Thymus (tissue), 11 donors: Measurements from ENCODE around the gene NDUFC2. TPM values are rescaled to one million over a fixed set of nuclear protein-coding genes. Genes with fewer than 3 reads are reported as not detected.
"Not testable (repeated sequence)": the region's sequence is repeated elsewhere in the genome, so short reads cannot be mapped to it uniquely, and the experiment has no call there.

ENCODE experiments used
- DNase-seq, 9 donors: peaks; one replicate each; pipeline ENCODE4 v3.0.0-alpha.2; 2013; ENCODE audit warnings: low spot score in 9 of 9, low read depth in 6 of 9, missing footprints in 1 of 9
- H3K27ac ChIP-seq, 2 donors: one replicate each; pipeline ENCODE4 v1.5.1; 2013; ENCODE audit warnings: control low read depth in 1 of 2, low read depth in 1 of 2, low read length in 1 of 2, mild to moderate bottlenecking in 1 of 2, moderate library complexity in 1 of 2
- H3K27me3 ChIP-seq, 2 donors: one replicate each; pipeline ENCODE4 v1.5.1; 2013; ENCODE audit warnings: low read length in 1 of 2; ENCODE audit not compliant: control insufficient read depth in 2 of 2, insufficient read depth in 1 of 2
- H3K36me3 ChIP-seq, 2 donors: one replicate each; pipeline ENCODE4 v1.5.1; 2013; ENCODE audit warnings: low read length in 1 of 2, mild to moderate bottlenecking in 1 of 2, moderate library complexity in 1 of 2; ENCODE audit not compliant: control insufficient read depth in 2 of 2, insufficient read depth in 2 of 2
- H3K4me1 ChIP-seq, 2 donors: one replicate each; pipeline ENCODE4 v1.5.1; 2013; ENCODE audit warnings: low read length in 2 of 2; ENCODE audit not compliant: control insufficient read depth in 2 of 2, insufficient read depth in 2 of 2
- H3K4me3 ChIP-seq, 2 donors: one replicate each; pipeline ENCODE4 v1.5.1; 2013; ENCODE audit warnings: low read length in 2 of 2, control low read depth in 1 of 2, mild to moderate bottlenecking in 1 of 2
- H3K9me3 ChIP-seq, 2 donors: one replicate each; pipeline ENCODE4 v1.5.1; 2013; ENCODE audit warnings: low read length in 1 of 2, mild to moderate bottlenecking in 1 of 2; ENCODE audit not compliant: control insufficient read depth in 2 of 2, insufficient read depth in 1 of 2
- WGBS: extraction: QIAGEN DNeasy Blood & Tissue Kit; methylation state at CpG from one replicate; pipeline ENCODE4 v1.1.7; 2013; 5-methylcytosine and 5-hydroxymethylcytosine counted together
- polyA plus RNA-seq: library from polyadenylated mRNA; stranded (reverse); fragments of 200-250 nt; gene quantifications from one replicate; pipeline ENCODE4 v1.2.3, GENCODE V29; 2013
- total RNA-seq: library from RNA; stranded (reverse); fragments of 120-200 nt; gene quantifications from one replicate; pipeline ENCODE4 v1.2.4, GENCODE V29; 2013
- donor health status: healthy.

The NDUFC2 gene
- total and polyA plus RNA-seq, 2 donors = 133 to 167 TPM

DNA sequence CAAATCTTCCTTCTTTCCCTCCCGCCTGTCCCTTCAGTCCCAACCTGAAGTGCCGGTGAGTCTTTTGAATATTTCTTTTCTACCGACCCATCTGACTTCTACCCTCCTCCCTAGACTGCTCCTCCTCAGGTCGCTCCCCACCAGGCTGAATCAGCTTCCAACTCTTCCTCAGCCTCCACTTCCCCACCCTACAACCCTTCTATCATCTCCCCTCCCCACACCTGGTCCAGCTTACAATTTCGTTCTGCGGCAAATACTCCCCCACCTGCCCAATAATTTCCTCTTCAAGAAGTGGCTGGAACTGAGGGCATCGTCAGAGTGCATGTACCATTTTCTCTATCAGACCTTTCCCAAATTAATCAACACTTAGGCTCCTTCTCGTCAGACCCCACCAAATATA lies 2.5 kb upstream of the NDUFC2 start:
- Histone ChIP-seq H3K4me1 (peaks cover 15 to 21% of the 10 kb centered on the region in 2 donors), H3K27ac (no peak overlapping the region), H3K36me3 (no peaks in the 10 kb centered on the region), H3K27me3 (no peaks in the 10 kb centered on the region), H3K9me3 (no peaks in the 10 kb centered on the region), H3K4me3 (no peak overlapping the region)
- DNase-seq = no peak
- WGBS = 98% methylated on average over 8 of the region's 8 CpGs

DNA sequence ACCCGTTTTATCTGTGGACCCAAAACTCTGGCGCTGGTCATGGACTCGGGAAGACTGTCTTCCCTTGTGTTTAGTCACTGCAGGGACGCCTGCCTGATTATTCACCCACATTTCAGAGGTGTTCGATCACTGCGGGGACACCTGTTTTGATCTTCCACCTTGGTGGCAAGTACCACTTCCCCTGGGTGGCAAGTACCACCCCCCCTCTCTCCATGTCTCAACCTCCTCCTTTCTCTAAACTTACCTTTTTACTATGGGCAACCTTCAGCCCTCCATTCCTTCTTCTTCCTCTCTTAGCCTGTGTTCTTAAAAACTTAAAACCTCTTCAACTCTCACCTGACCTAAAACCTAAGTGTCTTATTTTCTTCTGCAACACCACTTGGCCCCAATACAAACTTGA lies 1.9 kb upstream of the NDUFC2 start:
- Histone ChIP-seq H3K4me3 (no peak overlapping the region), H3K27me3 (no peaks in the 10 kb centered on the region), H3K4me1 (peaks cover 19 to 25% of the 10 kb centered on the region in 2 donors), H3K27ac (no peak overlapping the region), H3K36me3 (no peaks in the 10 kb centered on the region), H3K9me3 (no peaks in the 10 kb centered on the region)
- peak in 1 of 9 donors; percentile 11 for DNase-seq
- 72% methylated on average over 6 of the region's 6 CpGs for WGBS

DNA sequence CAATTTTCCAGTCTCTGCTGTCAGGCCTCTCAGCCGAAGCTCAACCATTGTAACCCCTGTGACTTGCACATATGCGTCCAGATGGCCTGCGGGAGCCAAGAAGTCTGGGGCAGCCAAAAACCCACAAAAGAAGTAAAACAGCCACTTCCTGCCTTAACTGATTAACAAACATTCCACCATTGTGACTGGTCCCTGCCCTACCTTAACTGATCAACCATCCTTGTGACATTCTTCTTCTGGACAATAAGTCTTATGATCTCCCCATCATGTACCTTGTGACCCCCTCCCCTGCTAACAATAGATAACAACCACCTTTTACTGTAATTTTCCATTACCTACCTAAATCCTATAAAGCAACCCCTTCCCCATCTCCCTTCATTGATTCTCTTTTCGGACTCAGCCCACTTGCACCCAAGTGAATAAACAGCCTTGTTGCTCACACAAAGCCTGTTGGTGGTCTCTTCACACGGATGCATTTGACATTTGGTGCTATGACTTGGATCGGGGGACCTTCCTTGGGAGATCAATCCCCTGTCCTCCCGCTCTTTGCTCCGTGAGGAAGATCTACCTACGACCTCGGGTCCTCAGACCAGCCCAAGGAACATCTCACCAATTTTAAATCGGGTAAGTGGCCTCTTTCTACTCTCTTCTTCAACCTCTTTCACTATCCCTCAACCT lies 1.3 kb upstream of the NDUFC2 start:
- WGBS = 84% methylated on average over 11 of the region's 11 CpGs
- peak in 1 of 9 donors; percentile 13 for DNase-seq
- Histone ChIP-seq H3K27ac (no peak overlapping the region), H3K27me3 (no peaks in the 10 kb centered on the region), H3K4me3 (no peak overlapping the region), H3K9me3 (no peaks in the 10 kb centered on the region), H3K36me3 (no peaks in the 10 kb centered on the region), H3K4me1 (peaks cover 21 to 25% of the 10 kb centered on the region in 2 donors)

DNA sequence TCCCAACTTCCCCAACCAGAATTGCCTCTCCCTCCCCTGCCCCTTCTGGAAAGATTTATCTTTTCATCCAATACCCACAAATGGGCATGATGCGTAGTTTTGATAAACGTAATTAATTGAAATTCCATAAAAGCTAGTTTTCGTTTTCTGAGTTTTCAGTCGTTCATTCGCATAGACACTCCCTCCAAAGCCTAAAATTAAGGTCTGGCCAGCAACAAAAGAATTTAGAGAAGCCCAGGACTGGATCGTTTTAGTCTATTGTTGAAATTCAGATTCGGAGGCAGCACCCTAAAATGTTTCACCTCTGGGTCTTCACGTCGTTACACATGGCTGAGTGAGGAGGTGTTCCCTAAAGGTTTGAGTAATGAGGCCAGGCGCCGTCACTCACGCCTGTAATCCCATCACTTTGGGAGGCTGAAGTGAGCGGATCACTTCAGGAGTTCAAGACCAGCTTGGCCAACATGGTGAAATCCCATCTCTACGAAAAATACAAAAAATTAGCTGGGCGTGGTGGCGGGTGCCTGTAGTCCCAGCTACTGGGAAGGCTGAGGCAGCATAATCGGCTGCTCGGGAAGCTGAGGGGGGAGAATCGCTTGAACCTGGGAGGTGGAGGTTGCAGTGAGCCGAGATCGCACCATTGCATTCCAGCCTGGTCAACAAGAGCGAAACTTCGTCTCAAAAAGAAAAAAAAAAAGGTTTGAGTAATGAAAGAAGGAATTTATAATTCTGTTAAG lies 589 bp upstream of the NDUFC2 start:
- H3K4me3 ChIP-seq = peak overlapping the region; percentile 94 to 100
- no peaks in the 10 kb centered on the region for H3K27me3 ChIP-seq
- H3K4me1 ChIP-seq = peaks cover 21 to 25% of the 10 kb centered on the region in 2 donors
- H3K27ac ChIP-seq = peak overlapping the region; percentile 68 to 69
- peaks cover 0 to 4% of the 10 kb centered on the region in 2 donors for H3K36me3 ChIP-seq
- WGBS = 80% methylated on average over 23 of the region's 23 CpGs
- no peaks in the 10 kb centered on the region for H3K9me3 ChIP-seq
- DNase-seq = peak in 1 of 9 donors; percentile 23

DNA sequence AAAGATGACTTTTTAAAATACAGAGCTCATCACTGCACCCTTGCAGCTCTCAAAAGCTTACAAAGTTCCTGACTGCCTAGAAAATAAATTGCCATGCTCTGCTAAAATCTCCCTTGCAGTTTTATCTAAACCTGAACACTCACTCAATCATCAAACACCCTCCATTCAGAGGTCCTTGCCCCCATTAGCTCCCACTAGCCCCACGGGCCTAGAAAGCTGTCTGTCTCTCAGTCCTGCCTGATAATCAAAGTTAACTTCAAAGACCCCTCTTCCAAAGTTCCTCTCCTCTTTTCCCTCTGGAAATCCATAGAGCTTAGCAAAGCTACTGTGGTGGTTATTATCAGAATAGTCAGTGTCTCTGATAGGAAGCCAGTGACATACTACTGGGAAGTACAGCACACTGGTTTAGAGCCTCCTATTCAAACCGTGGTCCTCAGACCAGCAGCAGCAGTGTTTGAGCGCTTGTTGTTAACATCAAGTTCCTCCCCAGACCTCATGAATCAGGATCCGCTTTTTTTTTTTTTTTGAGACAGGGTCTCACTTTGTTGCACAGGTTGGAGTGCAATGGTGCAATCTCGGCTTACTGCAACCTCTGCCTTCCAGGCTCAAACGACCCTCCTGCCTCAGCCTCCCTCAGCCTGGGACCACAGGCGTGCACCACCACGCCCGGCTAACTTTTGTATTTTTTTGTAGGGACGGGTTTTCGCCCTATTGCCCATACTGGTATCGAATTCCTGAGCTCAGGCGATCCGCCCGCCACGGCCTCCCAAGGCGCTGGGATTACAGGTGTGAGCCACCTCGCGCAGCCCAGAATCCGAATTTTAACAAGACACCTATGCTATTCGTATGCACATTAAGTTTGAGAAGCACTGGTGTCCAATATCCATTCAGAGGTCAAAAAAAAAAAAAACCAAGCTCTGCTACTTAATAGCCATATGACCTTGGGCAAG lies 1.2 kb downstream of the NDUFC2 start:
- no peak overlapping the region for H3K27ac ChIP-seq
- no peaks in the 10 kb centered on the region for H3K9me3 ChIP-seq
- peak overlapping the region; percentile 94 to 100 for H3K4me3 ChIP-seq
- H3K4me1 ChIP-seq = peaks cover 21 to 25% of the 10 kb centered on the region in 2 donors
- H3K36me3 ChIP-seq = peaks cover 0 to 4% of the 10 kb centered on the region in 2 donors
- DNase-seq = peak in 1 of 9 donors; percentile 22
- no peaks in the 10 kb centered on the region for H3K27me3 ChIP-seq
- WGBS = 32% methylated on average over 21 of the region's 21 CpGs

DNA sequence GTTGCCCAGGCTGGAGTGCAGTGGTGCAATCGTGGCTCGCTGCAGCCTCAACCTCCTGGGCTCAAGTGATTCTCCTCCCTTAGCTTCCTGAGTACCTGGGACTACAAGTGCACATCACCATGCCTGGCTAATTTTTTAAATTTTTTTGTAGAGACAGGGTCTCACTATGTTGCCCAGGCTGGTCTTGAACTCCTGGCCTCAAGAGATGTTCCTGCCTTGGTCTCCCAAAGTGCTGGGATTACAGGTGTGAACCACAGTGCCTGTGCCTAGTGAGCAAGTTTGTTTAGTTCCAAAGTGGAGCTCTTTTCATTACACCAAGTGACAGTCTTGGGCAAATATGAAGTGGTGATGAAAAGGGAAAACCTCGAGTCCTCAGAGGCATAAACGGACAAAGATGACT lies 2.1 kb downstream of the NDUFC2 start:
- WGBS = 96% methylated on average over 4 of the region's 4 CpGs
- not testable (repeated sequence) for H3K4me3 ChIP-seq, H3K36me3 ChIP-seq, H3K27me3 ChIP-seq, H3K27ac ChIP-seq, DNase-seq, H3K9me3 ChIP-seq
- peaks cover 21 to 25% of the 10 kb centered on the region in 2 donors for H3K4me1 ChIP-seq

DNA sequence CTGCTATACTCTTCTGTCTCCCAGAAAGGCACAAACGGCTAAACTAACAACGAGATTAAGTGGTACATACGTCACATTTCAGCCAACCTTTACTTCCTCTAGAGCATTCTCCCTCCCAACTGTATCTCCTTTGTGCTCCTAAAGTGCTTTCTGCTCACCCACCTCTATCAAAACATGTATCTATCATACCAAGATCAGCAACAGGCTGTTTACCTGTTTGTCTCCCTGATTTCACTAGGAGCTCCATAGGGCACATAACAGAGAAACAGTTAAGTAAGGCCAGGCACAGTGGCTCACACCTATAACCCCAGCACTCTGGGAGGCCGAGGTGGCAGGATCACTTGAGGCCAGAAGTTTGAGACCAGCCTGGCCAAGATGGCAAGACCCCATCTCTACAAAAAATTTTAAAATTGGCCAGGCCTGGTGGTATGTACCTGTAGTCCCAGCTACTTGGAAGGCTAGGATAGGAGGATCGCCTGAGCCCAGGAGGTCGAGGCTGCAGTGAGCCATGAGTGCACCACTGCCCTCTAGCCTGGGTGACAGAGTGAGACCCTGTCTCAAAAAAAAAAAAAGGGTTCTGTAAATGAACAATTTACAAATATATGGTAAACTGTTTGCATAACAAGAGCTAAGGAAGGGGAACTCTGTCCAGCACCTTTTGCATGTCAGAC lies 2.8 kb downstream of the NDUFC2 start:
- H3K9me3 ChIP-seq = no peaks in the 10 kb centered on the region
- H3K4me1 ChIP-seq = peaks cover 21 to 25% of the 10 kb centered on the region in 2 donors
- H3K27me3 ChIP-seq = no peaks in the 10 kb centered on the region
- no peak overlapping the region for H3K27ac ChIP-seq
- H3K36me3 ChIP-seq = peaks cover under 1 to 12% of the 10 kb centered on the region in 2 donors
- no peak overlapping the region for H3K4me3 ChIP-seq
- WGBS = 91% methylated on average over 6 of the region's 6 CpGs
- DNase-seq = no peak

DNA sequence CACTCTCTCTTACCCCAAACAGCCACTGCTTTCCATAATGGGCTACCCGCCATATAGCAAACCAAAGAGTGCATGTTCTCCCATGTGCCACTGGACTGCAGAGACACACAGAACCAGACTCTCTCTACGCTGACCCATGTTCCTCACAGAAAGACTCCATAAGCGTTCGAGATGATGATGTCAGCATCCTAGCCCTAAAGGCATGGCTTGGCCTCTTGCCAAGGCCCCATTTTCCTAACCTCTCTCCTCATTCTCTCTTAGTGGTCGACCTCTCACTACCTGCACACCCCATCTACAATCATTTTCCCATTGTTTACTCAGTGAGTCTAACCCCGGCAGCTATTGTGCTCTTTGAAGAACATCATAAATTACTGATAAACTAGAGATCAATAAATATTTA lies 4.9 kb downstream of the NDUFC2 start:
- Histone ChIP-seq H3K4me3 (no peak overlapping the region), H3K27me3 (no peaks in the 10 kb centered on the region), H3K9me3 (no peaks in the 10 kb centered on the region), H3K4me1 (peaks cover 16 to 21% of the 10 kb centered on the region in 2 donors), H3K36me3 (peaks cover 15 to 31% of the 10 kb centered on the region in 2 donors), H3K27ac (no peak overlapping the region)
- WGBS = 97% methylated on average over 6 of the region's 6 CpGs
- no peak for DNase-seq
